ENCODE measurements around the gene MARVELD3. TPM values are rescaled to one million over a fixed set of nuclear protein-coding genes. Genes with fewer than 3 reads are reported as not detected.
"Not testable (repeated sequence)": the region's sequence is repeated elsewhere in the genome, so short reads cannot be mapped to it uniquely, and the experiment has no call there.

MARVELD3 gene
- total RNA-seq, 4 donors from 2014 or later: 0.32 TPM; not detected in 3

DNA sequence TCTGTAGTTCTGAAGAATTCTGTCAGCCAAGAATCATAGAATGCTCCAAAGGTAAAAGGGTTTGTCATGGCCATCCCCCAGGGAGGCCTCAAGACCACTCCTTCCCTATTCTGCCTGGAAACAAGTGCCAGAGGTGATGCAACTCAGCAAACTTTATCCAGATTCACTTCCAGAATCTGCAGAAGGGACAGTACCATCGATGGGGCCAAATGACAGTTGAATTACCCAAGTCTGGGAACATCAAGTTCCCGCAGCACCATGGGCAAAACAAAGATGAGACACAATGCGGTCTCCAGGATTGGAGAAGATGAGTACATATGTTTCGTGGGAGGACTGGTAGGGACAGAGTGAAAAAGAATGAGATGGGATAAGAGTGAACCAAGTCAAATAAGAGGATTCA, 35.4 kb upstream of the MARVELD3 start:
- TF ChIP-seq POLR2A (IDR thresholded peaks at IDR 0.05): no peak
- TF ChIP-seq, protein P1, sequence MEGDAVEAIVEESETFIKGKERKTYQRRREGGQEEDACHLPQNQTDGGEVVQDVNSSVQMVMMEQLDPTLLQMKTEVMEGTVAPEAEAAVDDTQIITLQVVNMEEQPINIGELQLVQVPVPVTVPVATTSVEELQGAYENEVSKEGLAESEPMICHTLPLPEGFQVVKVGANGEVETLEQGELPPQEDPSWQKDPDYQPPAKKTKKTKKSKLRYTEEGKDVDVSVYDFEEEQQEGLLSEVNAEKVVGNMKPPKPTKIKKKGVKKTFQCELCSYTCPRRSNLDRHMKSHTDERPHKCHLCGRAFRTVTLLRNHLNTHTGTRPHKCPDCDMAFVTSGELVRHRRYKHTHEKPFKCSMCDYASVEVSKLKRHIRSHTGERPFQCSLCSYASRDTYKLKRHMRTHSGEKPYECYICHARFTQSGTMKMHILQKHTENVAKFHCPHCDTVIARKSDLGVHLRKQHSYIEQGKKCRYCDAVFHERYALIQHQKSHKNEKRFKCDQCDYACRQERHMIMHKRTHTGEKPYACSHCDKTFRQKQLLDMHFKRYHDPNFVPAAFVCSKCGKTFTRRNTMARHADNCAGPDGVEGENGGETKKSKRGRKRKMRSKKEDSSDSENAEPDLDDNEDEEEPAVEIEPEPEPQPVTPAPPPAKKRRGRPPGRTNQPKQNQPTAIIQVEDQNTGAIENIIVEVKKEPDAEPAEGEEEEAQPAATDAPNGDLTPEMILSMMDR (IDR thresholded peaks at IDR 0.05 in 4 of 5, conservative IDR thresholded peaks at IDR 0.05 in 1 of 5): no peak
- in situ Hi-C loops (cut with MboI; ENCODE audit: low sequenced_read_pairs in 4 of 4): no loop called here
- no peaks in the 10 kb centered on the region for H3K27me3 ChIP-seq

DNA sequence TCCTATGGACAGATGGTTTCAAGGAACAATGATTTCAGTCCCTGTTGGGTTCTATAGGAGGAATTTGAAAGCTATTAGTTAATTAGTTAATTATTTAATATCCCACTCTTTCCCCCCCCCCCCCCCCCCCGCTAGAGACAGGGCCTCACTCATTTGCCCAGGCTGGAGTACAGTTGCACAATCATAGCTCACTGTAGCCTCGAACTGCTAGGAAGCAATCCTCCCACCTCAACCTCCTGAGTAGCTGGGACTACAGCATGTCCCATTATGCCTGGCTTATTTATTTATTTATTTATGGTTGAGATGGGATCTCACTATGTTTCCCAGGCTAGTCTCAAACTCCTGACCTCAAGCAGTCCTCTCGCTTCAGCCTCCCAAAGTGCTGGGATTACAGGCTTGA, 34.1 kb upstream of the MARVELD3 start:
- in situ Hi-C loops (cut with MboI; ENCODE audit: low sequenced_read_pairs in 4 of 4): no loop called here

More for the DNA sequence above, 35.4 kb upstream of the MARVELD3 start:
- no peak overlapping the region for H3K27ac ChIP-seq
- ATAC-seq (no peak), DNase-seq (no peak)
- H3K36me3 ChIP-seq: no peaks in the 10 kb centered on the region
- no peak overlapping the region for H3K4me3 ChIP-seq
- H3K9me3 ChIP-seq: no peaks in the 10 kb centered on the region
- intact Hi-C loops (cut with DNase I; ENCODE audit: low total_unique reads): no loop called here
- no peaks in the 10 kb centered on the region for H3K4me1 ChIP-seq

DNA sequence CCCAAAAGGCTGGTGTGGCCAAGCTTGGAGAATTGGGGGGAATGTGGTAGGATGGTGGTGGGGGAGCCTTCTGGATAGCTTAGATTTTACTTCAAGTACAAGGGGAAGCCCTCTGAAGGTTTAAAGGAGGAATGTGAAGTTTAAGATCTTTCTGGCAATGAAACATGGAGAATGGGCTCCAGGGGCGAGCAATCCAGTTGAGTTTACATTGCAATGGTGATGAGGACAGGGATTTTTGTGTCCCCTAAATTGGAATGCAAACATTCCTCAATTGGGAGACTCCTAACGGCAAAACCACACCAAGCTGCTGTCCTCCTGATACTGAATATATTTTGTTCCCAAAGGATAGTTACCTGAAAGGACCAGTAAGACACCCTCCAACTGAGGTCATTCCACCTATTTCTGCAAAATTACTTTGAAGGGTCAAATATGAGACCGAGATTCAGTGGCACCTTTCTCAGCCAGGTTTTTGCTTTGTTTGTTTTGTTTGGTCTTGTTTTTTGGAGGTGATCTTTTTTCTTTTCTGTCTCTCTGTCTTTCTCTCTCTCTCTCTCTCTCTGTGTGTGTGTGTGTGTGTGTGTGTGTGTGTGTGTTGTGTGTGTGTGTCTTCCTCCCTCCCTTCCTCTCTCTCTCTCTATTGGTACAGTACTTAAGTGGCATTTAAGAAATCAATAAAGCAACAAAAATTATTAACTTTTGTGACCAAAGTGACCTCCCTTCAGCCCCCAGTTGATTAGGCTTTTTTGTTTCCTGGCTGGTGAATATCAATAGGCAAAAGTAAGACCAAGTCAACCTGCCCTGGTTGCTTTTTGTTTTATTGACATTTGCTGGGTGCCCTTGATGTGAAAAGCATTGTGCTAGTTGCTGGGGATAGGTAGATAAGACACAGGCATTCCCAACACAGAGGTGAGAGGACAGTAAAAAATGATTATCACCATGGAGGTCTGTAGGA, 32.7 kb upstream of the MARVELD3 start:
- no peak for ATAC-seq
- no peak for DNase-seq
- Histone ChIP-seq H3K36me3 (no peaks in the 10 kb centered on the region), H3K27ac (no peak overlapping the region), H3K9me3 (no peaks in the 10 kb centered on the region), H3K4me3 (no peak overlapping the region), H3K4me1 (no peaks in the 10 kb centered on the region), H3K27me3 (no peaks in the 10 kb centered on the region)
- intact Hi-C loops (cut with DNase I; ENCODE audit: low total_unique reads) (no loop called here), in situ Hi-C loops (cut with MboI; ENCODE audit: low sequenced_read_pairs in 4 of 4) (no loop called here)
- TF ChIP-seq POLR2A (IDR thresholded peaks at IDR 0.05): no peak
- TF ChIP-seq, protein P1 (IDR thresholded peaks at IDR 0.05 in 4 of 5, conservative IDR thresholded peaks at IDR 0.05 in 1 of 5): no peak

More for the DNA sequence above, 34.1 kb upstream of the MARVELD3 start:
- no peaks in the 10 kb centered on the region for H3K4me1 ChIP-seq
- H3K9me3 ChIP-seq: no peaks in the 10 kb centered on the region
- no peak for DNase-seq
- H3K4me3 ChIP-seq: no peak overlapping the region
- intact Hi-C loops (cut with DNase I; ENCODE audit: low total_unique reads): no loop called here
- no peak for TF ChIP-seq POLR2A (IDR thresholded peaks at IDR 0.05)
- TF ChIP-seq, protein P1 (IDR thresholded peaks at IDR 0.05 in 4 of 5, conservative IDR thresholded peaks at IDR 0.05 in 1 of 5): no peak
- H3K27ac ChIP-seq: no peak overlapping the region
- no peaks in the 10 kb centered on the region for H3K27me3 ChIP-seq
- no peaks in the 10 kb centered on the region for H3K36me3 ChIP-seq
- no peak for ATAC-seq

DNA sequence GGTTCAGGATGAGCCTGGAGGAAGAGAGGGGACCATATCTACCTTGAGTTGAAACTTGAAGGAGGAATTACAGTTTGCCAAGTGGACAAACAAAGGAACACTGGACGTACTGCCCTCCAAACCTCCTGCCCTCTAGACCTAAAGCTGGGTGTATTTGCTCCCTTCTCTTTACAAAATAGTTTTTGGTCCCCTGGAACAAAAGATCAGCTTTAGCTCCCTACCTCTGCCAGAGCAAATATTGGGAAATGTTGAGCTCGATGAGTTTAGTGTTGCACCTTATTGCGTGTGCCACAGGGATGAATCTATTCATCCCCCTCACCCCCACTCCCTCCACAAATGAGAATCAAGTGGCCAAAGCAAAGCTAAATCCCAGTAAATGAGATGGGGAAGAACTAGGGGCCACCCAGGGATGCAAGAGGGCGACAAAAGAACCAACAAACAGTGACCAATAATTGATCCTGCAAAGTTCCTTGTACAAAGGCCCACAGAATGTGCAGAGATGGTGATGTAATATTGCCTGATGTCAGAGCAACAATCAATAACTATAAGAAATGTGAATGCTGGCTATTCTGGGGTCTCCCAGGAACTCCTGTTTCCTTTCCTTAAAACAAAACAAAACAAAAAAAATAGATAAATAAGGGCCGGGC, 31.9 kb upstream of the MARVELD3 start:
- H3K36me3 ChIP-seq: no peaks in the 10 kb centered on the region
- no peak overlapping the region for H3K27ac ChIP-seq
- DNase-seq: no peak
- no peak for ATAC-seq
- in situ Hi-C loops (cut with MboI; ENCODE audit: low sequenced_read_pairs in 4 of 4) (no loop called here), intact Hi-C loops (cut with DNase I; ENCODE audit: low total_unique reads) (no loop called here)
- H3K27me3 ChIP-seq: no peaks in the 10 kb centered on the region
- TF ChIP-seq POLR2A (IDR thresholded peaks at IDR 0.05): no peak
- TF ChIP-seq, protein P1 (IDR thresholded peaks at IDR 0.05 in 4 of 5, conservative IDR thresholded peaks at IDR 0.05 in 1 of 5): no peak
- H3K4me1 ChIP-seq: no peaks in the 10 kb centered on the region
- no peak overlapping the region for H3K4me3 ChIP-seq
- no peaks in the 10 kb centered on the region for H3K9me3 ChIP-seq

DNA sequence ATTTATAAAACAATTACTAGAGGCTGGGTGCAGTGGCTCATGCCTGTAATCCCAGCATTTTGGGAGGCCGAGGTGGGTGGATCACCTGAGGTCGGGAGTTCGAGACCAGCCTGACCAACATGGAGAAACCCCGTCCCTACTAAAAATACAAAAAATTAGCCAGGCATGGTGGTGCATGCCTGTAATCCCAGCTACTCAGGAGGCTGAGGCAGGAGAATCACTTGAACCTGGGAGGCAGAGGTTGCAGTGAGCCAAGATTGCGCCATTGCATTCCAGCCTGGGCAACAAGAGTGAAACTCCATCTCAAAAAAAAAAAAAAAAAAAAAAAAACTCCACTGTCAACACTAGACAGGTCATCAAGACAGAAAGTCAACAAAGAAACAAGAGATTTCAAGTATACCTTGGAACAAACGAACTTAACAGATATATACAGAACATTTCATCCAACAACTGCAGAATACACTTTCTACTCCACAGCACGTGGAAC, 30.6 kb upstream of the MARVELD3 start:
- ATAC-seq: not testable (repeated sequence)

DNA sequence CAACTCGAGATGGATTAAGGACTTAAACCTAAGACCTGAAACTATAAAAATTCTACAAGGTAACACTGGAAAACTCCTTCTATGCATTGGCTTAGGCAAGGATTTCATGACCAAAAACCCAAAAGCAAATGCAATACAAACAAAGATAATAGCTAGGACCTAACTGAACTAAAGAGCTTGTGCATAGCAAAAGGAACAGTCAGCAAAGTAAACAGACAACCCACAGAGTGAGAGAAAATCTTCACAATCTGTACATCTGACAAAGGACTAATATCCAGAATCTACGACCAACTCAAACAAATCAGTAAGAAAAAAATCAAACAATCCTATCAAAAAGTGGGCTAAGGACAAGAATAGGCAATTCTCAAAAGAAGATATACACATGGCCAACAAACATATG, 27.6 kb upstream of the MARVELD3 start:
- H3K36me3 ChIP-seq; H3K4me3 ChIP-seq; H3K27me3 ChIP-seq; H3K27ac ChIP-seq; H3K9me3 ChIP-seq; ATAC-seq; intact Hi-C loops (cut with DNase I; ENCODE audit: low total_unique reads); H3K4me1 ChIP-seq; in situ Hi-C loops (cut with MboI; ENCODE audit: low sequenced_read_pairs in 4 of 4); DNase-seq: not testable (repeated sequence)

More for the DNA sequence above, 30.6 kb upstream of the MARVELD3 start:
- intact Hi-C loops (cut with DNase I; ENCODE audit: low total_unique reads); DNase-seq; H3K9me3 ChIP-seq; H3K27me3 ChIP-seq; in situ Hi-C loops (cut with MboI; ENCODE audit: low sequenced_read_pairs in 4 of 4); H3K4me3 ChIP-seq; H3K27ac ChIP-seq; H3K4me1 ChIP-seq; H3K36me3 ChIP-seq: not testable (repeated sequence)

Measured in gastrocnemius medialis (tissue), 4 donors.